Measurements from ENCODE around the gene C22orf39.

Gene C22orf39

DNA sequence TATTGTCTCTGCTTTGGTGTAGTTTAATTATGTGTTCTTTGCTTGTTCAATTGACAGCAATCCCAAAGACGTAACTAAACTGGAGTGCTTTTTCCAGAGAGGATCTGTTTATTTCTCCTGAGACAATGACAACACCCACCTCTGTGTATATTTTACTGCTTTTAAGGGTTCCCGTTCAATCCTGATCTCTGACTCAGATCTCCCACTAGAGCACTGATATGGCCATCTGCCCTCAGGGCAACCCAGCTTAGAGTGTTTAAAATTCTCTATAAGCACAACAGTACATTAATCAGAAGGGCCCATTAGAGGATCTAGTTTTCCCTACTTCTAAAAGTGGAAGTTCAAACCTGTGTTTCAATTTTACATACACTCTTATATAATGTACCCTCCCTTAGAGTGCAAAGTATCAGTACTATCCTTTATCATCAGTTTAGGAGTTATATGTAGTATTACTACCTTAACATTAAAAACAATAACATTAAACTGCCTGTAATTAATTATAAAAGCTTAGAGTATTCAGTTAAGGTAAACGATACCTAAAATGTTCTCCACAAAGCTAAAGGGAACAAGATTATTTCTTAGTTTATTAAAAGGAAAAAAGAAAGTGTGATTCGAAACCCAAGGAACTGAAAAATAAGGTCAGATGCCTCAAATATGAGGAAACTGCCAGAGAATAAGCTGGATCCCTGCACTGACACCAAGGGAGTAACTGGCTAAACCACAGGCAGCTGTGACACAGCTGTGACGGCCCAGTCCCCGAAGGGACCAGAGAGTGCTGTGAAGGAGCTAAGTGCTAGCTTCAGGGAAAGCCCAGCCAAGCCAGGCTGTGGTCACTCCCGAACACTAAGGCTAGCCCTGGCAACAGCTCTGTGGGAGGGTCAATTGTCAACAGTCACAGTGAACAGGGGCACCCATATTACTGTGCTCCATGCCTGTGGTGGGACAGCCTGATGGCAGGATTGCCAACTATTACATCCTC lies 16.3 kb upstream of the C22orf39 start:
- H3K4me1 ChIP-seq = no peaks in the 10 kb centered on the region
- TF ChIP-seq, protein P1, sequence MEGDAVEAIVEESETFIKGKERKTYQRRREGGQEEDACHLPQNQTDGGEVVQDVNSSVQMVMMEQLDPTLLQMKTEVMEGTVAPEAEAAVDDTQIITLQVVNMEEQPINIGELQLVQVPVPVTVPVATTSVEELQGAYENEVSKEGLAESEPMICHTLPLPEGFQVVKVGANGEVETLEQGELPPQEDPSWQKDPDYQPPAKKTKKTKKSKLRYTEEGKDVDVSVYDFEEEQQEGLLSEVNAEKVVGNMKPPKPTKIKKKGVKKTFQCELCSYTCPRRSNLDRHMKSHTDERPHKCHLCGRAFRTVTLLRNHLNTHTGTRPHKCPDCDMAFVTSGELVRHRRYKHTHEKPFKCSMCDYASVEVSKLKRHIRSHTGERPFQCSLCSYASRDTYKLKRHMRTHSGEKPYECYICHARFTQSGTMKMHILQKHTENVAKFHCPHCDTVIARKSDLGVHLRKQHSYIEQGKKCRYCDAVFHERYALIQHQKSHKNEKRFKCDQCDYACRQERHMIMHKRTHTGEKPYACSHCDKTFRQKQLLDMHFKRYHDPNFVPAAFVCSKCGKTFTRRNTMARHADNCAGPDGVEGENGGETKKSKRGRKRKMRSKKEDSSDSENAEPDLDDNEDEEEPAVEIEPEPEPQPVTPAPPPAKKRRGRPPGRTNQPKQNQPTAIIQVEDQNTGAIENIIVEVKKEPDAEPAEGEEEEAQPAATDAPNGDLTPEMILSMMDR (IDR thresholded peaks at IDR 0.05) = no peak
- no peak overlapping the region for H3K27ac ChIP-seq
- H3K36me3 ChIP-seq (ENCODE audit: control insufficient read depth, insufficient read depth, low read length) = no peaks in the 10 kb centered on the region
- no peak overlapping the region for H3K4me2 ChIP-seq (ENCODE audit: low read length)
- no peaks in the 10 kb centered on the region for H3K27me3 ChIP-seq (ENCODE audit: control insufficient read depth, insufficient read depth, low read length)
- no peaks in the 10 kb centered on the region for H3K9me3 ChIP-seq (ENCODE audit: control insufficient read depth, low read length)
- no peak overlapping the region for H3K4me3 ChIP-seq (ENCODE audit: low read depth, low read length)
- no peak overlapping the region for H3K9ac ChIP-seq
- no peaks in the 10 kb centered on the region for H3K79me2 ChIP-seq
- H2AFZ ChIP-seq = no peak overlapping the region

DNA sequence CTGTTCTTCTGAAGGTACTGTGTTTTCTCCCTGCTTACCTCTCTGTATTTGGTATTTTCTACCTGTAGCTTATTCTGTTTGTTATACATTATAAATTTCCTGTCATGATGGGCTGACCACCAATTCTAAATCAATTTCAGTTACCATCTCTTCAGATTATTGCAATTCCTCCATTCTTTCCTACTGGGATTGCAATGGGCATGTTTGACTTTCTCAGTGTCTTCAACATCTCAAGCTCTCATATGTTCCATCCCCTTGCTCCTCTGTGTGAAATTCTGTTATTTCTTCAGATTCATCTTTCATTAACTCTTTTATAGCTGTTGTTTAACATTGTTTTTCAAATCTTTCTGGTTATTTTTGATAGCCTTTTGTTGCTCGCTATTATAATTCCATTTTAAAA lies 15.5 kb upstream of the C22orf39 start:
- Histone ChIP-seq H3K4me1 (no peaks in the 10 kb centered on the region), H3K27me3 (ENCODE audit: control insufficient read depth, insufficient read depth, low read length) (no peaks in the 10 kb centered on the region), H3K79me2 (no peaks in the 10 kb centered on the region), H3K4me2 (ENCODE audit: low read length) (no peak overlapping the region), H3K36me3 (ENCODE audit: control insufficient read depth, insufficient read depth, low read length) (no peaks in the 10 kb centered on the region), H3K4me3 (ENCODE audit: low read depth, low read length) (no peak overlapping the region), H3K9me3 (ENCODE audit: control insufficient read depth, low read length) (no peaks in the 10 kb centered on the region), H3K9ac (no peak overlapping the region), H3K27ac (no peak overlapping the region), H2AFZ (no peak overlapping the region)
- TF ChIP-seq, protein P1 (IDR thresholded peaks at IDR 0.05) = no peak

DNA sequence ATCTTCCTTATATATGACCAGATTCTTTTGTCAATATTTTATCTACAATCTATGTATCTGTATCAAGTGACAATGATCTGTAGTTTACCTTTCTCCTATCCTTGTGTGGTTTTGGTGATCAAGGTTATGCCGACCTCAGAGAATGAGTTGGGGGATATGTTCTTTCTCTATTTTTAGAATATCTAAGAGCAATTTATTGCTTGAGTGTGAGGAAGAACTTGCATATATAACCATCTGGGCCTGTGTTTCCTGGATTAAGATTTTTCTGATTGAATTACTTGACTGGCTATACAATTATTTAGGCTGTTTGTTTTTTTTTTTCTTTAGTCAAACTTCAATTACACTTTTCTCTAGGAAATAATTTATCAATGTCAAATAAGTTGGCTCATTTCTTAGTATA lies 14.0 kb upstream of the C22orf39 start:
- H3K27me3 ChIP-seq (ENCODE audit: control insufficient read depth, insufficient read depth, low read length) = no peaks in the 10 kb centered on the region
- H3K36me3 ChIP-seq (ENCODE audit: control insufficient read depth, insufficient read depth, low read length) = no peaks in the 10 kb centered on the region
- no peaks in the 10 kb centered on the region for H3K9me3 ChIP-seq (ENCODE audit: control insufficient read depth, low read length)
- TF ChIP-seq, protein P1 (IDR thresholded peaks at IDR 0.05) = no peak
- H3K27ac ChIP-seq = no peak overlapping the region
- H3K4me3 ChIP-seq (ENCODE audit: low read depth, low read length) = no peak overlapping the region
- no peak overlapping the region for H3K9ac ChIP-seq
- H3K4me1 ChIP-seq = no peaks in the 10 kb centered on the region
- H2AFZ ChIP-seq = no peak overlapping the region
- H3K4me2 ChIP-seq (ENCODE audit: low read length) = no peak overlapping the region
- no peaks in the 10 kb centered on the region for H3K79me2 ChIP-seq

DNA sequence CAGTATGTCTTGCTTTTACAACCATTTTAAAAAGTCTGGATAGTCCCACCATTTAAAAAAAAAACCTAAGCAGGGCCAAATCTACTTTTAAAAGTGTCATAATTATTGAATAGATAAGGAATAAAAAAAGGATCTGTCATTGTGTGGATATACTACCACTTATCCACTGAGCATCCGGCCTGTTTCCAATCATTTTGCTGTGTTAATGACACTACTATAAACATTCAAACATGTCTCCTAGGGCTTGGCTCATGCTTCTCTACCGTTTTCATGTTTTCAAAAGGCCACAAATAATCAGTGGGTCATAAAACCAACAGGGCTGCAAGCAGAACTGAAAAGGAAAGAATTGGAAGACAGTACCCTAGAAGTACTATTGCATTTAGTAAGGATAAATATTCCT lies 12.5 kb upstream of the C22orf39 start:
- no peaks in the 10 kb centered on the region for H3K9me3 ChIP-seq (ENCODE audit: control insufficient read depth, low read length)
- H3K36me3 ChIP-seq (ENCODE audit: control insufficient read depth, insufficient read depth, low read length) = no peaks in the 10 kb centered on the region
- H3K27ac ChIP-seq = no peak overlapping the region
- no peaks in the 10 kb centered on the region for H3K79me2 ChIP-seq
- H3K27me3 ChIP-seq (ENCODE audit: control insufficient read depth, insufficient read depth, low read length) = no peaks in the 10 kb centered on the region
- H3K4me3 ChIP-seq (ENCODE audit: low read depth, low read length) = no peak overlapping the region
- H3K9ac ChIP-seq = no peak overlapping the region
- no peaks in the 10 kb centered on the region for H3K4me1 ChIP-seq
- H3K4me2 ChIP-seq (ENCODE audit: low read length) = no peak overlapping the region
- TF ChIP-seq, protein P1 (IDR thresholded peaks at IDR 0.05) = no peak
- H2AFZ ChIP-seq = no peak overlapping the region
